Measurements from ENCODE around the gene ARMC9. TPM values are rescaled to one million over a fixed set of nuclear protein-coding genes. Genes with fewer than 3 reads are reported as not detected.

The ARMC9 gene
- polyA plus RNA-seq, 6 donors from 2014 or later, result 0.29 to 0.71 (median 0.64) TPM; not detected in 1

GRCh38 chr2:231272991-231273390, 74.6 kb downstream of the ARMC9 start:
- H3K4me3 Mint-ChIP-seq, result peak overlapping the region in 1 of 8 donors; percentile 1
- H3K9me3 Mint-ChIP-seq, result no peaks in the 10 kb centered on the region
- no peaks in the 10 kb centered on the region for H3K4me1 Mint-ChIP-seq
- no peaks in the 10 kb centered on the region for H3K36me3 Mint-ChIP-seq
- H3K27ac Mint-ChIP-seq, result no peak overlapping the region
- no peak for ATAC-seq (ENCODE audit: low read depth in 2 of 2)
- no peak for DNase-seq
- no peaks in the 10 kb centered on the region for H3K27me3 Mint-ChIP-seq

- Mint-ChIP-seq H3K27me3 (no peaks in the 10 kb centered on the region), H3K4me3 (no peak overlapping the region), H3K36me3 (no peaks in the 10 kb centered on the region), H3K27ac (peak overlapping the region in 1 of 6 donors; percentile 30), H3K4me1 (peaks cover 9 to 12% (median 11%) of the 10 kb centered on the region in 3 donors), H3K9me3 (no peaks in the 10 kb centered on the region)
- ATAC-seq (ENCODE audit: low read depth in 2 of 2) (no peak), DNase-seq (no peak)
Measured at GRCh38 chr2:231276987-231277386, 78.6 kb downstream of the ARMC9 start.

- ATAC-seq (ENCODE audit: low read depth in 2 of 2) (no peak), DNase-seq (no peak)
- no peaks in the 10 kb centered on the region for H3K27me3 Mint-ChIP-seq
- no peaks in the 10 kb centered on the region for H3K36me3 Mint-ChIP-seq
- H3K27ac Mint-ChIP-seq, result no peak overlapping the region
- no peaks in the 10 kb centered on the region for H3K9me3 Mint-ChIP-seq
- H3K4me1 Mint-ChIP-seq, result peaks cover 9 to 12% (median 11%) of the 10 kb centered on the region in 3 donors
- H3K4me3 Mint-ChIP-seq, result no peak overlapping the region
Measured at GRCh38 chr2:231277962-231278361, 79.5 kb downstream of the ARMC9 start.

GRCh38 chr2:231278868-231279267, 80.4 kb downstream of the ARMC9 start:
- Mint-ChIP-seq H3K9me3 (no peaks in the 10 kb centered on the region), H3K27ac (no peak overlapping the region), H3K27me3 (no peaks in the 10 kb centered on the region), H3K36me3 (no peaks in the 10 kb centered on the region), H3K4me3 (no peak overlapping the region), H3K4me1 (peaks cover 9 to 12% (median 11%) of the 10 kb centered on the region in 3 donors)
- no peak for ATAC-seq (ENCODE audit: low read depth in 2 of 2)
- DNase-seq, result no peak

GRCh38 chr2:231280846-231281245, 82.4 kb downstream of the ARMC9 start:
- ATAC-seq (ENCODE audit: low read depth in 2 of 2) (peak; percentile 75 to 79), DNase-seq (peak; percentile 20)
- H3K9me3 Mint-ChIP-seq, result no peaks in the 10 kb centered on the region
- H3K4me1 Mint-ChIP-seq, result peaks cover 9 to 12% (median 11%) of the 10 kb centered on the region in 3 donors
- no peaks in the 10 kb centered on the region for H3K27me3 Mint-ChIP-seq
- H3K4me3 Mint-ChIP-seq, result peak overlapping the region in 4 of 8 donors; percentile 25 to 66 (median 48)
- H3K27ac Mint-ChIP-seq, result peak overlapping the region in 2 of 6 donors; percentile 3 to 24
- no peaks in the 10 kb centered on the region for H3K36me3 Mint-ChIP-seq

GRCh38 chr2:231284296-231284695, 85.9 kb downstream of the ARMC9 start:
- DNase-seq (no peak), ATAC-seq (ENCODE audit: low read depth in 2 of 2) (no peak)
- peaks cover 9 to 12% (median 11%) of the 10 kb centered on the region in 3 donors for H3K4me1 Mint-ChIP-seq
- no peak overlapping the region for H3K4me3 Mint-ChIP-seq
- H3K9me3 Mint-ChIP-seq, result no peaks in the 10 kb centered on the region
- no peaks in the 10 kb centered on the region for H3K36me3 Mint-ChIP-seq
- H3K27ac Mint-ChIP-seq, result no peak overlapping the region
- no peaks in the 10 kb centered on the region for H3K27me3 Mint-ChIP-seq

GRCh38 chr2:231286964-231287363, 88.5 kb downstream of the ARMC9 start:
- Mint-ChIP-seq H3K27ac (no peak overlapping the region), H3K9me3 (no peaks in the 10 kb centered on the region), H3K4me3 (peak overlapping the region in 1 of 8 donors; percentile 9), H3K4me1 (peaks cover 0 to 3% (median 0%) of the 10 kb centered on the region in 3 donors), H3K27me3 (no peaks in the 10 kb centered on the region), H3K36me3 (no peaks in the 10 kb centered on the region)
- no peak for ATAC-seq (ENCODE audit: low read depth in 2 of 2)
- DNase-seq, result no peak

GRCh38 chr2:231287696-231288095, 89.3 kb downstream of the ARMC9 start:
- peaks cover 0 to 3% (median 0%) of the 10 kb centered on the region in 3 donors for H3K4me1 Mint-ChIP-seq
- H3K36me3 Mint-ChIP-seq, result no peaks in the 10 kb centered on the region
- no peaks in the 10 kb centered on the region for H3K9me3 Mint-ChIP-seq
- H3K4me3 Mint-ChIP-seq, result no peak overlapping the region
- H3K27me3 Mint-ChIP-seq, result no peaks in the 10 kb centered on the region
- H3K27ac Mint-ChIP-seq, result no peak overlapping the region
- no peak for ATAC-seq (ENCODE audit: low read depth in 2 of 2)
- DNase-seq, result no peak

- Mint-ChIP-seq H3K27ac (peak overlapping the region in 2 of 6 donors; percentile 7 to 19), H3K4me3 (no peak overlapping the region), H3K9me3 (no peaks in the 10 kb centered on the region), H3K4me1 (peaks cover 0 to 3% (median 0%) of the 10 kb centered on the region in 3 donors), H3K27me3 (no peaks in the 10 kb centered on the region), H3K36me3 (no peaks in the 10 kb centered on the region)
- ATAC-seq (ENCODE audit: low read depth in 2 of 2), result no peak
- DNase-seq, result no peak
Measured at GRCh38 chr2:231288590-231288989, 90.2 kb downstream of the ARMC9 start.

- ATAC-seq (ENCODE audit: low read depth in 2 of 2), result no peak
- Mint-ChIP-seq H3K4me1 (peaks cover 14 to 17% (median 17%) of the 10 kb centered on the region in 3 donors), H3K9me3 (no peaks in the 10 kb centered on the region), H3K27me3 (no peaks in the 10 kb centered on the region), H3K36me3 (no peaks in the 10 kb centered on the region), H3K27ac (no peak overlapping the region), H3K4me3 (no peak overlapping the region)
- no peak for DNase-seq
Measured at GRCh38 chr2:231290321-231291015, 92.0 kb downstream of the ARMC9 start.

- Mint-ChIP-seq H3K4me3 (no peak overlapping the region), H3K27ac (peak overlapping the region in 3 of 6 donors; percentile 26 to 44 (median 35)), H3K9me3 (no peaks in the 10 kb centered on the region), H3K36me3 (no peaks in the 10 kb centered on the region), H3K4me1 (peaks cover 24 to 27% (median 25%) of the 10 kb centered on the region in 3 donors), H3K27me3 (no peaks in the 10 kb centered on the region)
- ATAC-seq (ENCODE audit: low read depth in 2 of 2) (no peak), DNase-seq (no peak)
Measured at GRCh38 chr2:231292472-231293134, 94.2 kb downstream of the ARMC9 start.

- Mint-ChIP-seq H3K4me1 (peaks cover 24 to 27% (median 25%) of the 10 kb centered on the region in 3 donors), H3K27ac (no peak overlapping the region), H3K27me3 (no peaks in the 10 kb centered on the region), H3K4me3 (no peak overlapping the region), H3K9me3 (no peaks in the 10 kb centered on the region), H3K36me3 (no peaks in the 10 kb centered on the region)
- no peak for DNase-seq
- no peak for ATAC-seq (ENCODE audit: low read depth in 2 of 2)
Measured at GRCh38 chr2:231293163-231293562, 94.7 kb downstream of the ARMC9 start.

- peak overlapping the region in 1 of 8 donors; percentile 73 for H3K4me3 Mint-ChIP-seq
- ATAC-seq (ENCODE audit: low read depth in 2 of 2), result no peak
- no peak overlapping the region for H3K27ac Mint-ChIP-seq
- DNase-seq, result no peak
- H3K4me1 Mint-ChIP-seq, result peaks cover 25 to 28% (median 26%) of the 10 kb centered on the region in 3 donors
- H3K36me3 Mint-ChIP-seq, result no peaks in the 10 kb centered on the region
- no peaks in the 10 kb centered on the region for H3K9me3 Mint-ChIP-seq
- H3K27me3 Mint-ChIP-seq, result no peaks in the 10 kb centered on the region
Measured at GRCh38 chr2:231294116-231294515, 95.7 kb downstream of the ARMC9 start.
